Measurements from ENCODE around the gene ZNF331. TPM values are rescaled to one million over a fixed set of nuclear protein-coding genes. Genes with fewer than 3 reads are reported as not detected.

ZNF331 gene
- polyA plus RNA-seq, 1 donor (not counting 4 experiments of a cell fraction or from before 2014, with no cell fraction given) = 5.1 TPM

- no peaks in the 10 kb centered on the region for H4K20me1 ChIP-seq (ENCODE audit: control insufficient read depth, extremely low read depth, insufficient read depth, low read length)
- DNase-seq (ENCODE audit: low read depth, low spot score) = no peak
- no peaks in the 10 kb centered on the region for H3K36me3 ChIP-seq (ENCODE audit: control insufficient read depth in 2 of 2, extremely low read depth in 1 of 2, insufficient read depth in 2 of 2, low read length in 2 of 2)
- FAIRE-seq = no peak
- H3K4me1 ChIP-seq (ENCODE audit: control insufficient read depth, extremely low read depth, insufficient read depth, low read length) = no peaks in the 10 kb centered on the region
- H3K79me2 ChIP-seq (ENCODE audit: control insufficient read depth, insufficient read depth, low read length) = no peaks in the 10 kb centered on the region
- H3K27ac ChIP-seq (ENCODE audit: control insufficient read depth, insufficient read depth, low read length) = no peak overlapping the region
- H3K4me3 ChIP-seq (ENCODE audit: control insufficient read depth in 2 of 3, extremely low read depth in 1 of 3, insufficient read depth in 2 of 3, low read depth in 1 of 3, low read length in 3 of 3) = no peak overlapping the region
- H3K27me3 ChIP-seq (ENCODE audit: control insufficient read depth, extremely low read depth, insufficient read depth, low read length) = no peaks in the 10 kb centered on the region
- no peaks in the 10 kb centered on the region for H3K9me1 ChIP-seq (ENCODE audit: control insufficient read depth, extremely low read depth, insufficient read depth, low read length)
- no peak overlapping the region for H3K4me2 ChIP-seq (ENCODE audit: control insufficient read depth, extremely low read depth, insufficient read depth, low read depth, low read length)
- dilution Hi-C loops (cut with MboI; ENCODE audit: extremely low pct_ligation_motif_present, low sequenced_read_pairs) = no loop called here
- H3K9me3 ChIP-seq (ENCODE audit: control insufficient read depth, low read depth, low read length) = no peaks in the 10 kb centered on the region
- no peak for TF ChIP-seq CTCF (optimal IDR thresholded peaks at IDR 0.05 in 1 of 3, IDR thresholded peaks at IDR 0.05 in 1 of 3, conservative IDR thresholded peaks at IDR 0.05 in 1 of 3; ENCODE audit: extremely low read depth in 1 of 3, insufficient read depth in 2 of 3, low read length in 3 of 3)
- TF ChIP-seq EZH2 (IDR thresholded peaks at IDR 0.05; ENCODE audit: low read length) = no peak
- H3K9ac ChIP-seq (ENCODE audit: control insufficient read depth, extremely low read depth, insufficient read depth, low read length) = no peak overlapping the region
- H2AFZ ChIP-seq (ENCODE audit: control insufficient read depth, low read length) = no peak overlapping the region
Measured at GRCh38 chr19:53626486-53626885, 88.5 kb downstream of the ZNF331 start.

GRCh38 chr19:53626976-53627375 lies 89.0 kb downstream of the ZNF331 start:
- Histone ChIP-seq H3K9me3 (ENCODE audit: control insufficient read depth, low read depth, low read length) (no peaks in the 10 kb centered on the region), H3K9ac (ENCODE audit: control insufficient read depth, extremely low read depth, insufficient read depth, low read length) (no peak overlapping the region), H3K4me3 (ENCODE audit: control insufficient read depth in 2 of 3, extremely low read depth in 1 of 3, insufficient read depth in 2 of 3, low read depth in 1 of 3, low read length in 3 of 3) (no peak overlapping the region), H3K9me1 (ENCODE audit: control insufficient read depth, extremely low read depth, insufficient read depth, low read length) (no peaks in the 10 kb centered on the region), H4K20me1 (ENCODE audit: control insufficient read depth, extremely low read depth, insufficient read depth, low read length) (no peaks in the 10 kb centered on the region), H3K4me2 (ENCODE audit: control insufficient read depth, extremely low read depth, insufficient read depth, low read depth, low read length) (no peak overlapping the region), H3K4me1 (ENCODE audit: control insufficient read depth, extremely low read depth, insufficient read depth, low read length) (no peaks in the 10 kb centered on the region), H3K27ac (ENCODE audit: control insufficient read depth, insufficient read depth, low read length) (no peak overlapping the region), H3K36me3 (ENCODE audit: control insufficient read depth in 2 of 2, extremely low read depth in 1 of 2, insufficient read depth in 2 of 2, low read length in 2 of 2) (no peaks in the 10 kb centered on the region), H2AFZ (ENCODE audit: control insufficient read depth, low read length) (no peak overlapping the region), H3K79me2 (ENCODE audit: control insufficient read depth, insufficient read depth, low read length) (no peaks in the 10 kb centered on the region), H3K27me3 (ENCODE audit: control insufficient read depth, extremely low read depth, insufficient read depth, low read length) (no peaks in the 10 kb centered on the region)
- no peak for TF ChIP-seq EZH2 (IDR thresholded peaks at IDR 0.05; ENCODE audit: low read length)
- no peak for TF ChIP-seq CTCF (optimal IDR thresholded peaks at IDR 0.05 in 1 of 3, IDR thresholded peaks at IDR 0.05 in 1 of 3, conservative IDR thresholded peaks at IDR 0.05 in 1 of 3; ENCODE audit: extremely low read depth in 1 of 3, insufficient read depth in 2 of 3, low read length in 3 of 3)
- dilution Hi-C loops (cut with MboI; ENCODE audit: extremely low pct_ligation_motif_present, low sequenced_read_pairs) = no loop called here
- FAIRE-seq = no peak
- no peak for DNase-seq (ENCODE audit: low read depth, low spot score)

Other genes starting within 250 kb of the ZNF331 start
- 2.5 to 4.4 TPM (median 3.5 TPM) in 3 replicates for gene ZNF845, start 204.4 kb upstream of the ZNF331 start, polyA plus RNA-seq
- 6.7 to 9.5 TPM (median 9.5 TPM) in 3 replicates for gene ZNF525, start 172.4 kb upstream of the ZNF331 start, polyA plus RNA-seq
- 4.6 to 5.9 TPM (median 5.2 TPM) in 3 replicates for gene ZNF765, start 143.0 kb upstream of the ZNF331 start, polyA plus RNA-seq
- 6.8 to 10.3 TPM (median 9.2 TPM) in 3 replicates for gene ZNF761, start 106.2 kb upstream of the ZNF331 start, polyA plus RNA-seq
- gene ZNF813, start 70.4 kb upstream of the ZNF331 start, polyA plus RNA-seq = 1.5 to 2.5 TPM (median 2.1 TPM) in 3 replicates
- gene DPRX, start 93.9 kb downstream of the ZNF331 start, polyA plus RNA-seq = not detected in 3 replicates

Data from keratinocyte (primary cell).